Endothelial cell of umbilical vein (primary cell): ENCODE data around the gene STX1A. TPM values are rescaled to one million over a fixed set of nuclear protein-coding genes. Genes with fewer than 3 reads are reported as not detected.

ENCODE experiments used
- BruUV-seq: library from RNA; stranded (reverse); fragments of 400-500 nt; replicated peaks from 2 replicates; lab custom pipeline; 2021; lab: Mats Ljungman, UMichigan
- CTCF ChIA-PET: fragments of 300-600, 350-600 bp; sonication (Branson Sonifier 250); formaldehyde crosslinking; loops from one replicate; lab custom pipeline; 2021; ENCODE audit warnings: antibody characterized with exemption, inconsistent platforms; lab: Charles Lee
- POLR2A ChIA-PET: fragments of 300-600, 350-600 bp; sonication (Branson Sonifier 250); formaldehyde crosslinking; loops from one replicate; lab custom pipeline; 2021; ENCODE audit warnings: antibody characterized with exemption, inconsistent platforms; lab: Charles Lee
- DNase-seq: peaks from one replicate; pipeline ENCODE4 v3.0.0-alpha.2; 2011; ENCODE audit warnings: low read depth, low spot score
- FAIRE-seq: peaks from 2 replicates; lab custom pipeline; 2011; peaks lifted over from hg19 to GRCh38; lab: Jason Lieb, UNC
- H2AFZ ChIP-seq: 2 replicates; pipeline ENCODE4 v1.6.0; 2012; ENCODE audit warnings: low read depth, low read length, control low read depth, inconsistent platforms
- H3K27ac ChIP-seq: 2 replicates; pipeline ENCODE4 v1.5.1; 2011; ENCODE audit warnings: low read depth, mild to moderate bottlenecking, control low read depth, low read length, moderate library complexity; ENCODE audit not compliant: insufficient read depth
- H3K27me3 ChIP-seq, 2 experiments: 2 replicates each; pipeline versions ENCODE4 v1.6.0 to v1.6.1; 2011; ENCODE audit warnings: low read length in 2 of 2, mixed read lengths in 1 of 2; ENCODE audit not compliant: control insufficient read depth in 2 of 2, insufficient read depth in 2 of 2
- H3K36me3 ChIP-seq, 2 experiments: 2 replicates in 1 of 2; 3 replicates in 1 of 2; pipeline ENCODE4 v1.5.1; 2011; ENCODE audit warnings: low read length in 2 of 2, mild to moderate bottlenecking in 1 of 2, moderate library complexity in 1 of 2; ENCODE audit not compliant: control insufficient read depth in 2 of 2, insufficient read depth in 2 of 2; ENCODE audit errors: extremely low read depth in 1 of 2
- H3K4me1 ChIP-seq: 3 replicates; pipeline ENCODE4 v1.5.1; 2011; ENCODE audit warnings: mild to moderate bottlenecking, low read length; ENCODE audit not compliant: control insufficient read depth, insufficient read depth; ENCODE audit errors: extremely low read depth
- H3K4me2 ChIP-seq: 2 replicates; pipeline ENCODE4 v1.6.1; 2011; ENCODE audit warnings: low read length, control low read depth, mixed read lengths; ENCODE audit not compliant: insufficient read depth
- H3K4me3 ChIP-seq, 3 experiments: fragments of 200-600 bp in 1 of 3; sonication (generic), shearing (Covaris generic) in 1 of 3; replicated peaks in 1 of 3; 2 replicates each; pipeline ENCODE4 v1.5.1; 2011 to 2016; ENCODE audit warnings: control low read depth in 3 of 3, low read length in 3 of 3, mild to moderate bottlenecking in 2 of 3, inconsistent platforms in 1 of 3, low read depth in 1 of 3, moderate library complexity in 1 of 3; ENCODE audit not compliant: insufficient read depth in 1 of 3
- H3K79me2 ChIP-seq: 2 replicates; pipeline ENCODE4 v1.6.0; 2012; ENCODE audit warnings: low read length, inconsistent platforms; ENCODE audit not compliant: control insufficient read depth, insufficient read depth
- H3K9ac ChIP-seq: replicated peaks from 2 replicates; pipeline ENCODE3; 2011; ENCODE audit warnings: low read length, control low read depth; ENCODE audit not compliant: insufficient read depth; ENCODE audit errors: extremely low read depth
- H3K9me1 ChIP-seq: replicated peaks from 3 replicates; pipeline ENCODE4 v1.6.0; 2011; ENCODE audit warnings: mild to moderate bottlenecking, low read length; ENCODE audit not compliant: control insufficient read depth, insufficient read depth; ENCODE audit errors: extremely low read depth
- H3K9me3 ChIP-seq: replicated peaks from 2 replicates; pipeline ENCODE4 v1.5.1; 2012; ENCODE audit warnings: low read length, inconsistent platforms; ENCODE audit not compliant: control insufficient read depth, insufficient read depth
- H4K20me1 ChIP-seq: replicated peaks from 2 replicates; pipeline ENCODE3; 2011; ENCODE audit warnings: mild to moderate bottlenecking, low read length; ENCODE audit not compliant: control insufficient read depth, insufficient read depth; ENCODE audit errors: extremely low read depth
- CTCF ChIP-seq, 2 donors: IDR thresholded peaks; 1 replicate in 1 of 2; 2 replicates in 1 of 2; pipeline ENCODE4 v1.5.1; 2011; ENCODE audit warnings: low read length in 2 of 2, mild to moderate bottlenecking in 2 of 2, moderate library complexity in 2 of 2, control low read depth in 1 of 2, inconsistent platforms in 1 of 2, low read depth in 1 of 2; ENCODE audit not compliant: insufficient read depth in 1 of 2; ENCODE audit errors: extremely low read depth in 1 of 2
- EZH2 ChIP-seq: IDR thresholded peaks from 2 replicates; pipeline ENCODE4 v1.6.1; 2012; ENCODE audit warnings: borderline replicate concordance, low read depth, mild to moderate bottlenecking, moderate library complexity, low read length, inconsistent platforms; ENCODE audit not compliant: severe bottlenecking
- FOS ChIP-seq: IDR thresholded peaks from 2 replicates; pipeline ENCODE4 v1.6.1; 2011; ENCODE audit warnings: mild to moderate bottlenecking, low read length, moderate library complexity, borderline replicate concordance; ENCODE audit not compliant: insufficient read depth
- GATA2 ChIP-seq: IDR thresholded peaks from 2 replicates; pipeline ENCODE4 v1.7.0; 2011; ENCODE audit warnings: low read depth, mild to moderate bottlenecking, moderate library complexity, mixed read lengths, low read length; ENCODE audit not compliant: insufficient read length, insufficient read depth
- JUN ChIP-seq: IDR thresholded peaks from 2 replicates; pipeline ENCODE4 v1.6.1; 2011; ENCODE audit warnings: borderline replicate concordance, low read depth; ENCODE audit not compliant: insufficient read length, insufficient read depth
- MYC ChIP-seq: IDR thresholded peaks from one replicate; pipeline ENCODE4 v1.6.1; 2011; ENCODE audit warnings: mild to moderate bottlenecking, low read depth, low read length
- POLR2A ChIP-seq: IDR thresholded peaks from 2 replicates; pipeline ENCODE4 v1.6.1; 2012; ENCODE audit warnings: low read depth, mild to moderate bottlenecking, control low read depth, low read length
- POLR2AphosphoS5 ChIP-seq: IDR thresholded peaks from 2 replicates; pipeline ENCODE4 v1.6.1; 2012; ENCODE audit warnings: low read depth, mild to moderate bottlenecking, control low read depth, low read length, moderate library complexity; ENCODE audit not compliant: insufficient read depth
- dilution Hi-C: fragments of 300-500 bp; cut with MboI; formaldehyde crosslinking; loops from one replicate; pipeline ENCODE4 v1.15.0; 2019; ENCODE audit warnings: low sequenced_read_pairs; ENCODE audit not compliant: extremely low pct_ligation_motif_present
- intact Hi-C: fragments of 100-400 bp; cut with micrococcal nuclease; formaldehyde crosslinking; loops from one replicate; pipeline ENCODE4 v1.10.0; 2022
- polyA plus RNA-seq, 4 experiments: library from polyadenylated mRNA; depleted of rRNA in 3 of 4; stranded (reverse) in 3 of 4; unstranded in 1 of 4; fragments of >200 nt; gene quantifications; 2 replicates each; pipeline versions ENCODE4 v1.2.1 to v1.2.3, GENCODE V29; 2011 to 2012; ENCODE audit warnings: missing spikeins in 1 of 4
- total RNA-seq: library from RNA; stranded (reverse); gene quantifications from 2 replicates; pipeline ENCODE4 v1.2.3, GENCODE V29; 2021
- TF ChIP-seq, protein P1 (sequence below): IDR thresholded peaks from 2 replicates; pipeline ENCODE4 v1.6.1; 2011; ENCODE audit not compliant: insufficient read depth, insufficient read length

The STX1A gene
- total and polyA plus RNA-seq, 2 donors (not counting 3 experiments of a cell fraction or from before 2014, with no cell fraction given) = 13.1 to 20.8 TPM

DNA sequence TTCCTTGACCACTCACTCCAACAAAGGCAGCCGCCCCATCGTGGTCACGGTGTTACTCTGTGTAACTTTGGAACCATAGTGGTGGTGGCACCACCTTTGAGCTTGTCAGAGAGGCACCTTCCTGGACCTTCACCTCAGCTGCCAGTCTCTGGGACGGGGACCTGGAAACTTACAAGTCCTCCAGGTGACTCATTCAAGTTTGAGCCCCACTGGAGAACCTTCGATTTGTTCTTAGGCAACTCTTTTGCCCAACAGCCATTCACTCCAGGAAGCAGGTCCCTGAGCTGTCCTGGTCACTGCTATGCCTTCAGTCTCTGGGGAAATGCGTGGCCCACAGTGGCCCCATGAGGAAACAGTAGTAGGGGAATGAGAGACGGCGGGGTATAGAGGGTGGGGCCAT lies 17.2 kb downstream of the STX1A start:
- Histone ChIP-seq H3K4me2 (no peak overlapping the region), H4K20me1 (no peaks in the 10 kb centered on the region), H3K9me3 (no peaks in the 10 kb centered on the region), H3K4me3 (no peak overlapping the region), H2AFZ (no peak overlapping the region), H3K27me3 (no peaks in the 10 kb centered on the region), H3K79me2 (no peaks in the 10 kb centered on the region), H3K36me3 (peaks cover 7 to 25% of the 10 kb centered on the region in 2 experiments), H3K4me1 (peaks cover 6% of the 10 kb centered on the region), H3K27ac (no peak overlapping the region), H3K9me1 (no peaks in the 10 kb centered on the region), H3K9ac (no peak overlapping the region)
- dilution Hi-C loops = no loop called here
- TF ChIP-seq, protein P1, sequence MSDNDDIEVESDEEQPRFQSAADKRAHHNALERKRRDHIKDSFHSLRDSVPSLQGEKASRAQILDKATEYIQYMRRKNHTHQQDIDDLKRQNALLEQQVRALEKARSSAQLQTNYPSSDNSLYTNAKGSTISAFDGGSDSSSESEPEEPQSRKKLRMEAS = no peak
- TF ChIP-seq FOS (no peak), POLR2AphosphoS5 (no peak), CTCF (IDR thresholded peaks at IDR 0.05; ENCODE audit: extremely low read depth in 1 of 2, insufficient read depth in 1 of 2, low read depth in 1 of 2, low read length in 2 of 2) (no peak), JUN (no peak), GATA2 (no peak), EZH2 (no peak), POLR2A (no peak), MYC (no peak)
- ChIA-PET CTCF (interaction anchor here (1.2 to 3.2 kb wide), 6 partner anchors 10 to 95 kb away, joined by 5 to 26 read pairs (median 10); no protein-coding TSS in a partner anchor), POLR2A (interaction anchor here (0.7 kb wide), 1 partner anchor 145 kb away, joined by 5 read pairs; no protein-coding TSS in a partner anchor)
- no peak for DNase-seq
- intact Hi-C loops = no loop called here
- FAIRE-seq = no peak
- BruUV-seq = no TSS peak
